NCI-H2171 (cell line): Measurements from ENCODE around the gene RNASE3.
"Not testable (repeated sequence)": the region's sequence is repeated elsewhere in the genome, so short reads cannot be mapped to it uniquely, and the experiment has no call there.

Experiments used
- DNase-seq: peaks from one replicate; lab custom pipeline; 2025; lab: John Stamatoyannopoulos, UW

Gene RNASE3

GRCh38 chr14:20919038-20919756, 28.0 kb downstream of the RNASE3 start:
- not testable (repeated sequence) for DNase-seq

GRCh38 chr14:20923766-20924297, 32.6 kb downstream of the RNASE3 start:
- not testable (repeated sequence) for DNase-seq

- no peak for DNase-seq
Observed at GRCh38 chr14:20934148-20934762, 43.1 kb downstream of the RNASE3 start.

- DNase-seq = no peak
Observed at GRCh38 chr14:20935303-20935984, 44.3 kb downstream of the RNASE3 start.
